OCI-LY1 (cell line): ENCODE data around the gene TRAPPC3L.

ENCODE experiments used
- H2AFZ ChIP-seq: fragments of 200-600 bp; sonication (generic), shearing (Covaris generic); 2 replicates; pipeline ENCODE4 v1.6.0; 2014; ENCODE audit warnings: antibody characterized with exemption, mild to moderate bottlenecking, low read length
- H3F3A ChIP-seq: fragments of 200-600 bp; sonication (generic), shearing (Covaris generic); 2 replicates; pipeline ENCODE4 v1.6.0; 2014; ENCODE audit warnings: mild to moderate bottlenecking, antibody characterized with exemption, low read length, moderate library complexity; ENCODE audit not compliant: insufficient read depth
- H3K27ac ChIP-seq: fragments of 200-600 bp; sonication (generic); 2 replicates; pipeline ENCODE4 v1.5.1; 2014; ENCODE audit warnings: low read length, mixed run types, mild to moderate bottlenecking, low read depth; ENCODE audit not compliant: poor library complexity, severe bottlenecking
- H3K27me3 ChIP-seq: fragments of 200-600 bp; sonication (generic); 2 replicates; pipeline ENCODE4 v1.6.0; 2014; ENCODE audit warnings: antibody characterized with exemption, mild to moderate bottlenecking, low read length, moderate library complexity; ENCODE audit not compliant: insufficient read depth
- H3K36me3 ChIP-seq: fragments of 200-600 bp; sonication (generic); 2 replicates; pipeline ENCODE4 v1.6.1; 2014; ENCODE audit warnings: mild to moderate bottlenecking, antibody characterized with exemption, low read length, moderate library complexity, mixed read lengths; ENCODE audit not compliant: insufficient read depth
- H3K4me1 ChIP-seq: fragments of 200-600 bp; sonication (generic); 2 replicates; pipeline ENCODE4 v1.5.1; 2014; ENCODE audit warnings: mild to moderate bottlenecking, low read length, moderate library complexity; ENCODE audit not compliant: insufficient read depth, severe bottlenecking
- H3K4me2 ChIP-seq: fragments of 200-600 bp; sonication (generic), shearing (Covaris generic); 2 replicates; pipeline ENCODE4 v1.6.1; 2014; ENCODE audit warnings: low read length
- H3K4me3 ChIP-seq: fragments of 200-600 bp; sonication (generic); 2 replicates; pipeline ENCODE4 v1.5.1; 2014; ENCODE audit warnings: low read length, low read depth, mild to moderate bottlenecking, mixed read lengths; ENCODE audit not compliant: poor library complexity, severe bottlenecking
- H3K79me2 ChIP-seq: fragments of 200-600 bp; shearing (Covaris generic); 2 replicates; pipeline ENCODE4 v1.6.1; 2016; ENCODE audit warnings: mixed run types, low read length, mixed read lengths; ENCODE audit not compliant: insufficient read depth
- H3K9ac ChIP-seq: fragments of 200-600 bp; sonication (generic), shearing (Covaris generic); 2 replicates; pipeline ENCODE4 v1.6.1; 2014; ENCODE audit warnings: mild to moderate bottlenecking, low read length, mixed read lengths
- H3K9me2 ChIP-seq: fragments of 200-600 bp; sonication (generic), shearing (Covaris generic); 2 replicates; pipeline ENCODE4 v1.6.1; 2014; ENCODE audit warnings: low read depth, mild to moderate bottlenecking, low read length, mixed read lengths
- H3K9me3 ChIP-seq: fragments of 200-600 bp; shearing (Covaris generic); 2 replicates; pipeline ENCODE4 v1.6.1; 2014; ENCODE audit warnings: low read length, mixed read lengths
- H4K20me1 ChIP-seq: fragments of 200-600 bp; sonication (generic), shearing (Covaris generic); 2 replicates; pipeline ENCODE4 v1.6.0; 2016; ENCODE audit warnings: mild to moderate bottlenecking, low read length; ENCODE audit not compliant: insufficient read depth
- EZH2 ChIP-seq: fragments of 200-600 bp; sonication (generic), shearing (Covaris generic); IDR thresholded peaks from 2 replicates; pipeline ENCODE4 v1.8.0; 2017; ENCODE audit warnings: borderline replicate concordance, mixed run types, mild to moderate bottlenecking, antibody characterized with exemption, low read length, moderate library complexity, mixed read lengths
- TF ChIP-seq, protein P1 (sequence below): fragments of 200-600 bp; sonication (generic), shearing (Covaris generic); IDR thresholded peaks from 2 replicates; pipeline ENCODE4 v1.5.1; 2017; ENCODE audit warnings: mild to moderate bottlenecking, antibody characterized with exemption, low read length, moderate library complexity, mixed read lengths

TRAPPC3L gene

DNA sequence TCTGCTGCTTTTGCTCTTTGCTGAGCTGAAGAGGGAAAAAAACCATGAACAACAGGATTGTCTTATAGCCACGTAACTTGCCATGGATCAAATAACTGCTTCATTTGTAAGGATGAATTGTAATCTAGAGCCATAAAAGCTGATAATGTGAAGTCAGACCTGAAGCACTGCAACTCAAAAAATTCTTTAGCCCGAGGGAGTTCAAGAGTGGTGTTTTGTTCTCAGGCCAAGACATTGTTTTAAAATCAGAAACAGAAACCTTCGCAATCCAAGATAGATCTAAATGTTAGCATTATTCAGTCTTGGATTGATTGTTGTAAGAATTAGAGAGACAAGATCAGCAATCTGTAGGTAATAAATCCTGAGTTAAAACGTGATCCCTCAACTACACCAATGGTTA lies at the start of gene TRAPPC3L:
TSS of gene TRAPPC3L (minus strand) at position 34 of the 400 bp plus-strand sequence. CDS start 170 bp downstream, outside the sequence.
- TF ChIP-seq, protein P1, sequence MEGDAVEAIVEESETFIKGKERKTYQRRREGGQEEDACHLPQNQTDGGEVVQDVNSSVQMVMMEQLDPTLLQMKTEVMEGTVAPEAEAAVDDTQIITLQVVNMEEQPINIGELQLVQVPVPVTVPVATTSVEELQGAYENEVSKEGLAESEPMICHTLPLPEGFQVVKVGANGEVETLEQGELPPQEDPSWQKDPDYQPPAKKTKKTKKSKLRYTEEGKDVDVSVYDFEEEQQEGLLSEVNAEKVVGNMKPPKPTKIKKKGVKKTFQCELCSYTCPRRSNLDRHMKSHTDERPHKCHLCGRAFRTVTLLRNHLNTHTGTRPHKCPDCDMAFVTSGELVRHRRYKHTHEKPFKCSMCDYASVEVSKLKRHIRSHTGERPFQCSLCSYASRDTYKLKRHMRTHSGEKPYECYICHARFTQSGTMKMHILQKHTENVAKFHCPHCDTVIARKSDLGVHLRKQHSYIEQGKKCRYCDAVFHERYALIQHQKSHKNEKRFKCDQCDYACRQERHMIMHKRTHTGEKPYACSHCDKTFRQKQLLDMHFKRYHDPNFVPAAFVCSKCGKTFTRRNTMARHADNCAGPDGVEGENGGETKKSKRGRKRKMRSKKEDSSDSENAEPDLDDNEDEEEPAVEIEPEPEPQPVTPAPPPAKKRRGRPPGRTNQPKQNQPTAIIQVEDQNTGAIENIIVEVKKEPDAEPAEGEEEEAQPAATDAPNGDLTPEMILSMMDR = no peak
- TF ChIP-seq EZH2 = no peak
- Histone ChIP-seq H3K4me2 (no peak within 1 kb of the TSS), H3K79me2 (no peaks in the 10 kb centered on the region), H3K9me3 (no peaks in the 10 kb centered on the region), H2AFZ (no peak within 1 kb of the TSS), H4K20me1 (no peaks in the 10 kb centered on the region), H3K9me2 (no peaks in the 10 kb centered on the region), H3K36me3 (no peaks in the 10 kb centered on the region), H3K9ac (no peak within 1 kb of the TSS), H3F3A (no peaks in the 10 kb centered on the region), H3K4me3 (no peak within 1 kb of the TSS), H3K4me1 (no peaks in the 10 kb centered on the region), H3K27ac (no peak within 1 kb of the TSS), H3K27me3 (no peaks in the 10 kb centered on the region)

DNA sequence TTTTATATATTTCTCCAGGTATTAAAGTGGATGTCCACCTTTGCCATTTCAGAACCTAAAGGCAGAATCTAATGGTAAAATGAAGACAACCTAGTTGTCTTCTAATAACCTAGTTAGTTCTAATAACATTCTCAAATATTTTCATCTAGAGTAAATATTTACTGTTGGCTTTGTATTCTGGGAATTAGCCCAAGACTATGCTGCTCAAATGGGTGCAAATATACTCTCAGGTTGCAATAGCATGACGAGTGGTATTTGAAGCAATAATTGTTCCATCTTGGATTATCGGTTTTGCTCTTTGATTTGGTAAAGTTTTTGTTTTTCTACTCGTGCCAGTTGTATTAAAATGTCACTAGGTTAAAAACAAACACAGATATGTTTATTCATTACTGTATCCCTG lies 49.8 kb upstream of the TRAPPC3L start:
- no peak overlapping the region for H2AFZ ChIP-seq
- H3K36me3 ChIP-seq = peaks cover 39% of the 10 kb centered on the region
- no peaks in the 10 kb centered on the region for H3K27me3 ChIP-seq
- H3K4me1 ChIP-seq = no peaks in the 10 kb centered on the region
- H3F3A ChIP-seq = no peaks in the 10 kb centered on the region
- H3K9me2 ChIP-seq = no peaks in the 10 kb centered on the region
- H3K4me3 ChIP-seq = no peak overlapping the region
- no peak overlapping the region for H3K9ac ChIP-seq
- H3K27ac ChIP-seq = no peak overlapping the region
- no peaks in the 10 kb centered on the region for H3K9me3 ChIP-seq
- no peaks in the 10 kb centered on the region for H4K20me1 ChIP-seq
- H3K79me2 ChIP-seq = no peaks in the 10 kb centered on the region
- TF ChIP-seq, protein P1 = no peak
- no peak for TF ChIP-seq EZH2
- H3K4me2 ChIP-seq = no peak overlapping the region

DNA sequence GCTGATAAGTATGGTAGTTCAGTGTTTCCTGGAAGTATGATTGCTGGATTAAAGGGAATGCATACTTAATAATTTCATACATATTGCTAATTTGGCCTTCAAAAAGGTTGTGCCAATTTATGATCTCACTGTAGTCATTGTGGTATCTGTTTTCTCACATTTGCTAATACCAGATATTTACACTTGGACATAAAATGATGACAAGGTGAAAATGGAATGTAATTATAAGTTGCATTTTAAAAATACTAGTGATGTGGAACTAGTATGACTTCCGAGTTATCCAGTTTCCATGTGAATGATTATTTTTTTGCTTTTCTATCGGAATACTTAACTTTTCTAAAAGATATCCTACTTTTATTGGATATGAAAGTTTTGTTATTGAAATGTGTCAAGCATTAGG lies 41.3 kb upstream of the TRAPPC3L start:
- no peaks in the 10 kb centered on the region for H3K4me1 ChIP-seq
- no peaks in the 10 kb centered on the region for H3K9me2 ChIP-seq
- H3K79me2 ChIP-seq = no peaks in the 10 kb centered on the region
- no peaks in the 10 kb centered on the region; the same call in 1 of the 2 replicates for H3F3A ChIP-seq
- TF ChIP-seq, protein P1 = no peak
- TF ChIP-seq EZH2 = no peak
- no peak overlapping the region for H3K4me2 ChIP-seq
- H3K9me3 ChIP-seq = no peaks in the 10 kb centered on the region
- peaks cover 75% of the 10 kb centered on the region for H3K36me3 ChIP-seq
- H2AFZ ChIP-seq = no peak overlapping the region
- H4K20me1 ChIP-seq = no peaks in the 10 kb centered on the region
- H3K27ac ChIP-seq = no peak overlapping the region
- no peak overlapping the region for H3K4me3 ChIP-seq
- no peaks in the 10 kb centered on the region for H3K27me3 ChIP-seq
- H3K9ac ChIP-seq = no peak overlapping the region
